Chondrocyte (in vitro differentiated cells): Measurements from ENCODE around the gene OR8H1. TPM values are rescaled to one million over a fixed set of nuclear protein-coding genes. Genes with fewer than 3 reads are reported as not detected.

Experiments used
- DNase-seq: peaks from one replicate; pipeline ENCODE4 v3.0.0; 2021; ENCODE audit warnings: mixed read lengths, low spot score
- H3K27ac Mint-ChIP-seq: one replicate; pipeline ENCODE4 v1.8.0; 2021; ENCODE audit warnings: mild to moderate bottlenecking, moderate library complexity, mixed read lengths; ENCODE audit not compliant: unreplicated experiment
- H3K27me3 Mint-ChIP-seq: 2 replicates; pipeline ENCODE4 v1.8.0; 2021; ENCODE audit warnings: low read depth, mixed read lengths
- H3K36me3 Mint-ChIP-seq: 2 replicates; pipeline ENCODE4 v1.8.0; 2021; ENCODE audit warnings: low read depth, mixed read lengths
- H3K4me1 Mint-ChIP-seq: 2 replicates; pipeline ENCODE4 v1.8.0; 2021; ENCODE audit warnings: low read depth, mild to moderate bottlenecking, mixed read lengths
- H3K4me3 Mint-ChIP-seq: one replicate; pipeline ENCODE4 v1.8.0; 2021; ENCODE audit warnings: mild to moderate bottlenecking, moderate library complexity, mixed read lengths; ENCODE audit not compliant: unreplicated experiment
- H3K9me3 Mint-ChIP-seq: 2 replicates; pipeline ENCODE4 v1.8.0; 2021; ENCODE audit warnings: low read depth, mixed read lengths
- CTCF ChIP-seq: fragments of 200-600 bp; sonication (generic); IDR thresholded peaks from 2 replicates; pipeline ENCODE4 v1.5.0; 2021; ENCODE audit warnings: antibody characterized with exemption, mild to moderate bottlenecking, moderate library complexity
- long read RNA-seq: library from polyadenylated mRNA; stranded (forward); transcript quantifications from one replicate; pipeline ENCODE4 v2.0.0, GENCODE V29; 2021
- total RNA-seq: library from RNA; stranded (reverse); gene quantifications from 3 replicates; pipeline ENCODE4 v1.2.1, GENCODE V29; 2021

The OR8H1 gene
- total RNA-seq, result not detected in 3 replicates
- long read RNA-seq, result 0 reads

GRCh38 chr11:56292154-56292553 lies at the start of gene OR8H1:
OR8H1 (minus strand) TSS chr11:56292254; CDS start chr11:56291062, 1,192 bp downstream.
- Mint-ChIP-seq H3K9me3 (no peaks in the 10 kb centered on the region), H3K36me3 (no peaks in the 10 kb centered on the region)

GRCh38 chr11:56340289-56340688 lies 48.2 kb upstream of the OR8H1 start:
- Mint-ChIP-seq H3K36me3 (no peaks in the 10 kb centered on the region), H3K9me3 (peaks cover 24% of the 10 kb centered on the region), H3K27me3 (no peaks in the 10 kb centered on the region), H3K4me3 (no peak overlapping the region), H3K4me1 (no peaks in the 10 kb centered on the region), H3K27ac (no peak overlapping the region)
- DNase-seq, result no peak
- no peak for TF ChIP-seq CTCF

More at GRCh38 chr11:56292154-56292553, at the start of gene OR8H1:
- no peak for DNase-seq
- Mint-ChIP-seq H3K4me3 (no peak within 1 kb of the TSS), H3K27me3 (no peaks in the 10 kb centered on the region), H3K27ac (no peak within 1 kb of the TSS), H3K4me1 (no peaks in the 10 kb centered on the region)
- no peak for TF ChIP-seq CTCF

GRCh38 chr11:56333156-56333555 lies 41.1 kb upstream of the OR8H1 start:
- H3K27ac Mint-ChIP-seq, result no peak overlapping the region
- no peaks in the 10 kb centered on the region for H3K4me1 Mint-ChIP-seq

GRCh38 chr11:56331861-56332491 lies 39.9 kb upstream of the OR8H1 start:
- Mint-ChIP-seq H3K27ac (no peak overlapping the region), H3K9me3 (no peaks in the 10 kb centered on the region), H3K4me1 (no peaks in the 10 kb centered on the region), H3K27me3 (no peaks in the 10 kb centered on the region), H3K4me3 (no peak overlapping the region), H3K36me3 (no peaks in the 10 kb centered on the region)
- no peak for TF ChIP-seq CTCF
- DNase-seq, result peak; percentile 88

More at GRCh38 chr11:56333156-56333555, 41.1 kb upstream of the OR8H1 start:
- no peak for DNase-seq
- Mint-ChIP-seq H3K4me3 (no peak overlapping the region), H3K27me3 (no peaks in the 10 kb centered on the region), H3K36me3 (no peaks in the 10 kb centered on the region), H3K9me3 (no peaks in the 10 kb centered on the region)
- TF ChIP-seq CTCF, result no peak

GRCh38 chr11:56314844-56315243 lies 22.8 kb upstream of the OR8H1 start, which contains the start of gene OR8K3:
OR8K3 (plus strand) TSS chr11:56315144; CDS start chr11:56318307, 3,163 bp downstream.
- Mint-ChIP-seq H3K4me3 (no peak within 1 kb of the TSS), H3K4me1 (no peaks in the 10 kb centered on the region), H3K9me3 (no peaks in the 10 kb centered on the region), H3K36me3 (no peaks in the 10 kb centered on the region), H3K27me3 (no peaks in the 10 kb centered on the region), H3K27ac (no peak within 1 kb of the TSS)
- no peak for TF ChIP-seq CTCF
- DNase-seq, result no peak
